Measurements from ENCODE around the gene RRP1.

Gene RRP1

GRCh38 chr21:43832648-43833047 is 43.3 kb downstream of the RRP1 start:
- ChIA-PET CTCF (no interaction called here), POLR2A (no interaction called here)
- no peak for TF ChIP-seq CTCF (IDR thresholded peaks at IDR 0.05; ENCODE audit: insufficient read depth, low read length, missing control alignments)
- no peak overlapping the region for H3K4me3 ChIP-seq (ENCODE audit: low read depth, low read length)
- DNase-seq (ENCODE audit: low read depth, low spot score), result no peak

GRCh38 chr21:43834146-43834905 is 44.9 kb downstream of the RRP1 start:
- POLR2A ChIA-PET, result no interaction called here
- no peak overlapping the region for H3K4me3 ChIP-seq (ENCODE audit: low read depth, low read length)
- TF ChIP-seq CTCF (IDR thresholded peaks at IDR 0.05; ENCODE audit: insufficient read depth, low read length, missing control alignments), result no peak
- CTCF ChIA-PET, result no interaction called here
- no peak for DNase-seq (ENCODE audit: low read depth, low spot score)

GRCh38 chr21:43835050-43835449 is 45.7 kb downstream of the RRP1 start:
- no peak for TF ChIP-seq CTCF (IDR thresholded peaks at IDR 0.05; ENCODE audit: insufficient read depth, low read length, missing control alignments)
- DNase-seq (ENCODE audit: low read depth, low spot score), result no peak
- POLR2A ChIA-PET, result no interaction called here
- CTCF ChIA-PET, result no interaction called here
- no peak overlapping the region for H3K4me3 ChIP-seq (ENCODE audit: low read depth, low read length)

- ChIA-PET POLR2A (no interaction called here), CTCF (no interaction called here)
- H3K4me3 ChIP-seq (ENCODE audit: low read depth, low read length), result no peak overlapping the region
- TF ChIP-seq CTCF (IDR thresholded peaks at IDR 0.05; ENCODE audit: insufficient read depth, low read length, missing control alignments), result no peak
- no peak for DNase-seq (ENCODE audit: low read depth, low spot score)
These were observed 46.5 kb downstream of the RRP1 start for GRCh38 chr21:43835861-43836260.

GRCh38 chr21:43836616-43837015 is 47.2 kb downstream of the RRP1 start:
- no peak overlapping the region for H3K4me3 ChIP-seq (ENCODE audit: low read depth, low read length)
- CTCF ChIA-PET, result interaction anchor here (1.5 kb wide), 1 partner anchor 25 kb away, joined by 5 read pairs; no protein-coding TSS in a partner anchor
- DNase-seq (ENCODE audit: low read depth, low spot score), result no peak
- POLR2A ChIA-PET, result no interaction called here
- TF ChIP-seq CTCF (IDR thresholded peaks at IDR 0.05; ENCODE audit: insufficient read depth, low read length, missing control alignments), result no peak

GRCh38 chr21:43840259-43840658 is 50.9 kb downstream of the RRP1 start:
- DNase-seq (ENCODE audit: low read depth, low spot score), result no peak
- TF ChIP-seq CTCF (IDR thresholded peaks at IDR 0.05; ENCODE audit: insufficient read depth, low read length, missing control alignments), result no peak
- no peak overlapping the region for H3K4me3 ChIP-seq (ENCODE audit: low read depth, low read length)
- CTCF ChIA-PET, result no interaction called here
- POLR2A ChIA-PET, result no interaction called here

All from AG04449 (cell line).